Uterus (tissue), 4 donors: ENCODE data around the gene FOXN3. TPM values are rescaled to one million over a fixed set of nuclear protein-coding genes. Genes with fewer than 3 reads are reported as not detected.

Experiments used
- DNase-seq, 2 donors: peaks; one replicate each; pipeline ENCODE4 v3.0.0-alpha.2; 2019 to 2020
- H3K27ac ChIP-seq, 2 donors: fragments of 200-600 bp; sonication (generic); 1 replicate in 1 of 2; 2 replicates in 1 of 2; pipeline ENCODE4 v1.5.1; 2016 to 2018
- H3K27me3 ChIP-seq, 2 donors: fragments of 200-600 bp; sonication (generic); one replicate each; pipeline ENCODE4 v1.5.1; 2018 to 2019; ENCODE audit warnings: control low read depth in 1 of 2
- H3K36me3 ChIP-seq, 2 donors: fragments of 200-600 bp; sonication (generic); one replicate each; pipeline ENCODE4 v1.5.1; 2019; ENCODE audit warnings: control low read depth in 1 of 2
- H3K4me1 ChIP-seq, 2 donors: fragments of 200-600 bp; sonication (generic); one replicate each; pipeline ENCODE4 v1.5.1; 2018 to 2019; ENCODE audit warnings: control low read depth in 1 of 2
- H3K4me3 ChIP-seq, 2 donors: fragments of 200-600 bp; sonication (generic); 1 replicate in 1 of 2; 2 replicates in 1 of 2; pipeline ENCODE4 v1.5.1; 2018 to 2019; ENCODE audit warnings: mild to moderate bottlenecking in 1 of 2
- H3K9me3 ChIP-seq, 2 donors: fragments of 200-600 bp; sonication (generic); one replicate each; pipeline ENCODE4 v1.5.1; 2019; ENCODE audit warnings: control low read depth in 1 of 2
- POLR2A ChIP-seq, 2 donors: fragments of 450-650 bp; IDR thresholded peaks; one replicate each; pipeline ENCODE4 v1.6.1; 2016; ENCODE audit warnings: antibody characterized with exemption in 2 of 2, mild to moderate bottlenecking in 1 of 2, moderate library complexity in 1 of 2
- intact Hi-C: fragments of 100-400 bp; cut with DNase I; formaldehyde crosslinking; loops from one replicate; pipeline ENCODE4 v1.15.1; 2023; ENCODE audit warnings: low total_unique reads
- total RNA-seq, 4 donors: library from RNA; depleted of rRNA in 3 of 4; stranded (reverse); fragments of >200 nt in 3 of 4; gene quantifications; one replicate each; pipeline versions ENCODE4 v1.1.0 to v1.2.4, GENCODE V29; 2014 to 2023
- TF ChIP-seq, protein P1 (sequence below), 4 experiments: fragments of 200-600 bp in 2 of 4; fragments of 450-650 bp in 2 of 4; sonication (generic) in 2 of 4; IDR thresholded peaks; one replicate each; pipeline ENCODE4 v1.5.1; 2016 to 2019; ENCODE audit warnings: antibody characterized with exemption in 4 of 4, mild to moderate bottlenecking in 2 of 4, moderate library complexity in 1 of 4
- donor health status: DM: yes; HTN: yes; CAD: no.

FOXN3 gene
- total RNA-seq, 4 donors from 2014 or later, result 37.7 to 103 (median 74.9) TPM

DNA sequence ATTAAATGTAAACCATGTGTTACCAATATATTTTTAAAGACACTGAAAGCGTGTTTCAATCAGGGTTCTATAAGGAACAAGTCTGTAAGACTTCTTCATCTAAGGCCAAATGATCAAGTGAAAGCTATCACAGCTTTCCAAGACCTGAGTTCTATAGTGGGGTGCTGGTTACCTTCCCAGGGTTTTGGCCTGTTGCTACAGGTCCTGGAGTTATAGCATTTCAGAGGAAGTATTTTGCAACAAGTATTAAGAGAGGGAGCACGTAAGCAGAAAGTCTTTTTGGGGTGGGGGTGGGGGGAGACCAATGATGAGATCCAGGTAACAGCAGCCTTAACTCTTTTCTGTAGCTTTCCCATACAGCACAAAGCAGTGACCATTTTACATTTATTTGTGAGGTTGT is 43.8 kb downstream of the FOXN3 start:
- TF ChIP-seq POLR2A (IDR thresholded peaks at IDR 0.05), result no peak
- TF ChIP-seq, protein P1, sequence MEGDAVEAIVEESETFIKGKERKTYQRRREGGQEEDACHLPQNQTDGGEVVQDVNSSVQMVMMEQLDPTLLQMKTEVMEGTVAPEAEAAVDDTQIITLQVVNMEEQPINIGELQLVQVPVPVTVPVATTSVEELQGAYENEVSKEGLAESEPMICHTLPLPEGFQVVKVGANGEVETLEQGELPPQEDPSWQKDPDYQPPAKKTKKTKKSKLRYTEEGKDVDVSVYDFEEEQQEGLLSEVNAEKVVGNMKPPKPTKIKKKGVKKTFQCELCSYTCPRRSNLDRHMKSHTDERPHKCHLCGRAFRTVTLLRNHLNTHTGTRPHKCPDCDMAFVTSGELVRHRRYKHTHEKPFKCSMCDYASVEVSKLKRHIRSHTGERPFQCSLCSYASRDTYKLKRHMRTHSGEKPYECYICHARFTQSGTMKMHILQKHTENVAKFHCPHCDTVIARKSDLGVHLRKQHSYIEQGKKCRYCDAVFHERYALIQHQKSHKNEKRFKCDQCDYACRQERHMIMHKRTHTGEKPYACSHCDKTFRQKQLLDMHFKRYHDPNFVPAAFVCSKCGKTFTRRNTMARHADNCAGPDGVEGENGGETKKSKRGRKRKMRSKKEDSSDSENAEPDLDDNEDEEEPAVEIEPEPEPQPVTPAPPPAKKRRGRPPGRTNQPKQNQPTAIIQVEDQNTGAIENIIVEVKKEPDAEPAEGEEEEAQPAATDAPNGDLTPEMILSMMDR (IDR thresholded peaks at IDR 0.05), result no peak
- Histone ChIP-seq H3K27ac (no peak overlapping the region), H3K36me3 (no peaks in the 10 kb centered on the region), H3K27me3 (no peaks in the 10 kb centered on the region), H3K4me3 (no peak overlapping the region), H3K9me3 (no peaks in the 10 kb centered on the region), H3K4me1 (peaks cover 0 to 7% of the 10 kb centered on the region in 2 donors)
- intact Hi-C loops, result no loop called here
- no peak for DNase-seq

DNA sequence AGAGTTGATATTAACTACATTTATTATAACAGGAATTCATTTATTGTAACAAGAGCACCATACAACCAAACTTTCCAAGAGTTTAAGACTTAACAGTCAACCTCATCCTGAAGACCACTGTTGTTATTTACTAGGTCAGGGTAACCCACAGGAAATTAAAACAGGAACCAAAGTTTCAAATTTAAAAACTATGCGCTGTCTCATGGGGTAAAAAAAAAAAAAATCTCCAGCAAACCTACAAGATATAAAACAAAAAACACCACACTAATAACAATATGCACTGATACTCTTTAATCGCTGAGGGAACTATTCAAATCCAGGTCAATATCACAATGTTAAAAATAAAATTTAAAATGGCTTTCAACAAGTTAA is 44.5 kb downstream of the FOXN3 start:
- intact Hi-C loops, result no loop called here
- no peak for TF ChIP-seq POLR2A (IDR thresholded peaks at IDR 0.05)
- TF ChIP-seq, protein P1 (IDR thresholded peaks at IDR 0.05), result no peak
- H3K4me1 ChIP-seq, result peaks cover 0 to 7% of the 10 kb centered on the region in 2 donors

DNA sequence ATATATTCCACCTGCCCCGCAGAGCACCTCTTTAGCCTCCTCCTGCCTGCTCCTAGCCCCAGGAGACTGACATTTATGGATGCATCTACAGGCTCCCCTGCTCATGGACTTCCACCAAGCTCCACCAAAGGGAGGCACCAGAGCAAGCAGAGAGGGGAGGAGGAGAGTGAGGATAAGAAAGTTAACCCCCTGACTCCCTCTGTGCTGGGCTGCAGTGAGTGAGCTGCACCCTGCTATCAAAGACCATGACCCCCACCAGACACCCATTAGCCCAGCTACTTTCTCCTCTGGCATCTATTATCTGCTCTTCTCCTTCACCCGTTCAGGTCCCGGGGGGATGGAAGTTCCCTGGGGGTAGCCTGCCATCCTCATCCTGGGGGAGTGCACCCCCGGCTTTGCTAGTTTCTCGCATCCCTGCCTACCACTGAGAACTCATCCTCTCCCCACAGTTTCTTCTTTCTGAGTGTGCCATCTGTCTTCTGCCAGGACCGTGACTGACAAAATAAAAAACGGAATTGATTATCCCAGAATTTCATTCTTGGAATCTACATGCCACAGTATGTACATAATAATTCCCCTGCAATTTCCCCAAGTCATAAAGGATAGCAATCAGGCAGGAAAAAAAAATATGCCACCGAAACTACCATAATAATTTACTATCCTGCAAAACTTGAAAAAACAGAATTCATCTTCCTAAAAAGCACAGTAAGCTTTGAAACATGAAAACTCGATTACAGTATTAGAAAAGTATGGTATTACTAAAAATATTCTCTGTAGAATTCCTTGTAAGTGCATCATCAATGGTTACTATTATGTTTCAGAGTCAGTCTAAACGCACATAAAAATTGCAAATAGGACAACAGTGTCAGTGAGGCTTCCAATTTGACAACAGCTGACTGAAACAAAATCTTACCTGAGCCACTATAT is 45.2 kb downstream of the FOXN3 start:
- Histone ChIP-seq H3K4me3 (no peak overlapping the region), H3K27ac (peak overlapping the region in 1 of 2 donors; percentile 16), H3K36me3 (no peaks in the 10 kb centered on the region), H3K9me3 (no peaks in the 10 kb centered on the region), H3K27me3 (no peaks in the 10 kb centered on the region), H3K4me1 (peaks cover 0 to 11% of the 10 kb centered on the region in 2 donors)
- TF ChIP-seq, protein P1 (IDR thresholded peaks at IDR 0.05), result no peak
- TF ChIP-seq POLR2A (IDR thresholded peaks at IDR 0.05), result no peak
- intact Hi-C loops, result no loop called here
- peak in 1 of 2 donors; percentile 9 for DNase-seq

More for the DNA sequence above, 44.5 kb downstream of the FOXN3 start:
- H3K27me3 ChIP-seq, result no peaks in the 10 kb centered on the region
- DNase-seq, result no peak
- no peak overlapping the region for H3K4me3 ChIP-seq
- H3K9me3 ChIP-seq, result no peaks in the 10 kb centered on the region
- H3K36me3 ChIP-seq, result no peaks in the 10 kb centered on the region
- no peak overlapping the region for H3K27ac ChIP-seq

DNA sequence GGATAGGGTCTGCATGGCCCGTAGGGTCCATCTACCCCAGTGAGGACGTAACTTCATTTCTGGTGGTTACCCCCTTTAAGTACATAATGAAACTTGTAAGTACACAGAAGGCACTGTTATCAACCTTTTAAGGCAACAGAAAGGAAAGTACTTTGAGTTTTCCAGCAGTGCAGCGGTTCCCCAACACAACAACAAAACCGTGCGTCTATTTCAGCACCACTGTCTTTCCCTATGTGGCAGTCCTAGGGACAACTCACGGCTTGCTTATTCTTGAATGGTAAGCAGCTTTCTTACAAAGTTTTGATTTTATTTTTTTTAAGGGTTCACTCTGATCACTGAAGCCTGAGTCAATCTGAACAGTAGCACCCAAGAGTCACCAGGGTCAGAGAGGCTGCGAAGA is 46.3 kb downstream of the FOXN3 start:
- Histone ChIP-seq H3K4me1 (peaks cover 0 to 11% of the 10 kb centered on the region in 2 donors), H3K4me3 (peak overlapping the region in 1 of 2 donors; percentile 7), H3K27ac (peak overlapping the region in 1 of 2 donors; percentile 16), H3K27me3 (no peaks in the 10 kb centered on the region), H3K36me3 (no peaks in the 10 kb centered on the region), H3K9me3 (no peaks in the 10 kb centered on the region)
- DNase-seq, result no peak
- intact Hi-C loops, result no loop called here
- no peak for TF ChIP-seq POLR2A (IDR thresholded peaks at IDR 0.05)
- TF ChIP-seq, protein P1 (IDR thresholded peaks at IDR 0.05), result no peak

DNA sequence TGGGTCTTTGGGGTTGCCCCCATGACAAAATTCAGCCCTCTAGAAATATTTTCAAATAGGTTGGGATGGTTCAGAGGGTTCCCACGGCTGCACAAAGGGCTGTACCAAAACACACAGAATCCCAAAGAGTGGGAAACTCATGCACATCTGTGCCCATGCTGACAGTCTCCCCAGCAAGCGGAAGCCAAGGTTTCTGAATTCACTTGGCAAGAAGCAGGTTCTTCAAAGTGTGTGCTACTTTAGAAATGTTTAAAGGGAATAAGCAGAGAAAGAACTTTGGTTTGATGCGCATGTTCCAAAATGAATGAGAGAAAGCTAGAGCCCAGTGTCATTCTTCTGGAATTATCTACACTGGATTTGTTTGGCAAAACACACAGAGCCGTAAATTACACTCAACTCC is 46.7 kb downstream of the FOXN3 start:
- H3K9me3 ChIP-seq, result no peaks in the 10 kb centered on the region
- DNase-seq, result no peak
- intact Hi-C loops, result no loop called here
- TF ChIP-seq POLR2A (IDR thresholded peaks at IDR 0.05), result no peak
- TF ChIP-seq, protein P1 (IDR thresholded peaks at IDR 0.05), result no peak
- H3K4me1 ChIP-seq, result peaks cover 0 to 11% of the 10 kb centered on the region in 2 donors
- no peaks in the 10 kb centered on the region for H3K36me3 ChIP-seq
- H3K4me3 ChIP-seq, result peak overlapping the region in 1 of 2 donors; percentile 7
- peak overlapping the region in 1 of 2 donors; percentile 16 for H3K27ac ChIP-seq
- H3K27me3 ChIP-seq, result no peaks in the 10 kb centered on the region
